GM18868 (cell line): ENCODE measurements around the gene SRGAP1.
"Not testable (repeated sequence)": the region's sequence is repeated elsewhere in the genome, so short reads cannot be mapped to it uniquely, and the experiment has no call there.

ENCODE experiments used
- ATAC-seq: cut with Tn5 transposase; IDR thresholded peaks from one replicate; pipeline ENCODE4 v1.9.1; 2021; ENCODE audit warnings: mild to moderate bottlenecking, moderate library complexity; ENCODE audit not compliant: unreplicated experiment

Gene SRGAP1

DNA sequence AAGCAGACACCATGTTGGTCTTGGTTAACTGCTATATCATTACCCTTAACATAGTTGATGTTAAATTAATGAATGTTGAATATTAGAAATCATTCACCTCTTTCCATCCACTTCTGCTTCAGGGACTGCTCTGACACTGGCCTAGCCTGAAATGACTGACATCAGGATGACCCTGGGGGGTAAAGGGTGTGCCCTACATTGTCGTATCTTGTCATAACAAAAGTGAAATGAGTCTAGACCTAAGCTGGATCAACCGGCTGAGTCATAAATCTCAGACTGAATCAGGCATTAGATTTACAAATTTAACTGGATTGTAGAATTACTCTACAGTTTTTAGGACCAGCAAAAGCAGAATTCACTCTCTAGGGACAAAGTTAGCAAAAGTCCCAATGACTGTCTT, 342.3 kb downstream of the SRGAP1 start:
- ATAC-seq = peak; percentile 57

DNA sequence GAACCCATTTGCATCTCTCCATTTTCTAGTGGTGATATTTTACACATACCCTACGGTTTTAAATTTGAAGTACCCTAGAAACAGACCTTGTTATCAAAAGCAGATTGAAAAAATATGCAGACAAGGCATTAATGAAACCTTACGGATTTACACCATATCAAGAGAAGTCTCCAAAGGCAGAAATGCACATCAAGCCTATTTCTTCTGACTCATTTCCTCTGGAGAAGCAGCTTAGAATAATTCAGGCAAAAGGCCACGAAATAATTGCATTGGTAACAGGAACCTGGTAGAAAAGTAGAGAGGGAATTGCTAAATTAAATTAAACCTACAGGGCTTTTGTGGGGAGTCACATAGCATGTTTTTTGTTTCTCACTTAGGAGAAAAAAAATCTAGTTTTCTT, 342.9 kb downstream of the SRGAP1 start:
- ATAC-seq = no peak

DNA sequence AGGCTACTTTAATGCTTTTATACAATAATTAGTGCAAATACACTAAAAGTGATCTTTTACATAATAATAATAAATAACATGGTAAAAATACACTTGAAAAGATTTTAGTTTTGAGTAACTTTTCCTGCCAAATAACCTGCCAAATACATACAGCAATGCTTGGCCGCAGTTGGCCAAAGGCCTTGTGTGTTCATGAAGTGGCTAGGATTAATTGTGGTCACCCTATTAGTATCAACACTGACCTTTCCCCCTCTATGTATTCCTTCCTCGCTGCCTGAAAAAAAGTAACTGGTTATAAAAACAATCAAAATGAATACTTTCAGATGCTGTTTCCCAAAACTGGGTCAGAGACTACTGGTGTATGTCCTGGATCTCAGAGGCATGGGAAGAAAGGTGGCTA, 343.3 kb downstream of the SRGAP1 start:
- ATAC-seq = no peak

DNA sequence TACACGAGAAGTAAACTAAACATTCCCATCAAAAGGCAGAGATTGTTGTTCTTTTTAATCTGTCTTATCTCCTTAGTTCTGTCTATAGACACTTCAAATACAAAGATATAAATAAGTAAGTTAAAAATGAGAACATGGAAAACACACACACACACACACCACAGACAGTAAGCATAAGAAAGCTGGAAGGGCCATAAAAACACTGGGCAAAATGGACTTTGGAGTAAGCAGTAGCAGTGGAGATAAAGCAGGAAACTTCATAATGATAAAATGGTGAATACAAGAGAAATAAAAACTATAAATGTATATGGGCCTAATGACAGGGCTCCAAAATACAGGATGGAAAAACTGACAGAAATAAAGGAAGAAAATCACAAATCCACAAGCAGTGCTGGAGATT, 345.0 kb downstream of the SRGAP1 start:
- ATAC-seq = no peak

DNA sequence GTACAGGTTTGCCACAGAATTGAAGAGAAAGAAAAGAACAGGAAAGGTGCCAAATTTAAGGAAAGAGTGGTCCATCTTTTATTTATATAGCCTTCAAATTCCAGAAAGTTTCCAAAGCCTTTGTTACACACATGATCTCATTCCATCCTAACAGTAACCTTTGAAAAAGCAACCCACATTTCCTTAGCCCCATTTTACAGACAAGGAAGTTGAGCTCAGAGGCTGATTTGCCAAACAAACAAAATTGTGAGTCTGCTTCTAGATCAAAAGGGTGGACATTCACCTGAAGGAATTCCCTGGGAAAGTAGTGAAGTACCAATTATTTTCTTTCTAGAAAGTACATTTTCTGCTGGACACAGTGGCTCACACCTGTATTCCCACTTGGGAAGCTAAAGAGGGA, 345.6 kb downstream of the SRGAP1 start:
- ATAC-seq = no peak

DNA sequence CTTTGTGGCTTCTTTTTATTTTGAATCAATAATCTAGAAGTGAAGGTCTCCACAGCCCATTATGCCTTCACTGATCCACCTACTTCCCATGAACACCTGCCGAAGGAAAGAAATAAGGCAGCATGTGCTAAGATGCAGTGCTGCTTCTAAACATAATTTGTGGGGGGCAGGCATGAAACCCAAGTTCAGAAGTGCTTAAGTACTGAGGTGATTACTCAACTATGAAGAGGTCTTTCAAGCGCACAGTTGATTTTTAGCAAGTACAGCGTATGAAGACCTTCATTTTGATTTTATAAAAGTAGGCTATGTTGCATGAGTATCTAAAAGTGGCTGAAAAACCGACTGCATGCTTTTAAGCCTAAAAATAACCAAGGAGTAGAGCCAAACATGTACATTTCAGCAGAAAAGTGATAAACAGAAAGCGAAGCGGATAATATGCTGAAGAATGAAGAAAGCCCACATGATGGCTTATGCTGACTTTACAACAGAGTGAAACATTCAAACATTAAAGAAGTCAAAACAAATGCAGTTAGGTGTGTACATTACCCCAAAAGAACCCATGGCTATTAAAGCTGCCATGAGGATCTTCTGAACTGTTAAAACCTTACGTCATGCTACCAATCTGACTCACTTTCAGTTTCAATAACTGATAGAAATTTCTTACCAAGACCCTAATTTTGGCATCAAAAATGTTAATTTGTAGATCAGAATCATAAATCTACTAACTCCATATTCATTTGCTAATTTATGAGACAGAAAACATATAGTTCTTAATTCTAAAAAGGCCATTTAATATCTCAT, 348.3 kb downstream of the SRGAP1 start:
- peak; percentile 99 for ATAC-seq

DNA sequence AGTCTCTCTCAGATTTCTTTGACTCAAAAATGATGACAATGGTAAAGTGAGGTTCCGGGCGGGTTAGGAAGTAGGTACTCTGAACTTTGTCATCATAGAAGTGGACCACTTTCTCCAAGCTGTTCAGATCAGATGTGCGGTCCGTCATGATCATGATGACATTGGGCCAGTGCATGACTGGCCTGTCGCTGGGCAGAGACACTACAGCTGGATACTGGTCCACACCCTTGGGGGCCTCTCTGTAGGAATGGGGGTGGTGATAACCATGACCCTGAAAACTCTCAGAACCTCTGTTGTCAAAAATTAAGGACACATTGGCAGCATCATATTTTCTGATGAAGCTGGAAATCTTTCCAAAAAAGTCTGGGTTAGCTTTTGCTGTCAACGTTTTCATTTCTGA, 349.4 kb downstream of the SRGAP1 start:
- no peak for ATAC-seq

DNA sequence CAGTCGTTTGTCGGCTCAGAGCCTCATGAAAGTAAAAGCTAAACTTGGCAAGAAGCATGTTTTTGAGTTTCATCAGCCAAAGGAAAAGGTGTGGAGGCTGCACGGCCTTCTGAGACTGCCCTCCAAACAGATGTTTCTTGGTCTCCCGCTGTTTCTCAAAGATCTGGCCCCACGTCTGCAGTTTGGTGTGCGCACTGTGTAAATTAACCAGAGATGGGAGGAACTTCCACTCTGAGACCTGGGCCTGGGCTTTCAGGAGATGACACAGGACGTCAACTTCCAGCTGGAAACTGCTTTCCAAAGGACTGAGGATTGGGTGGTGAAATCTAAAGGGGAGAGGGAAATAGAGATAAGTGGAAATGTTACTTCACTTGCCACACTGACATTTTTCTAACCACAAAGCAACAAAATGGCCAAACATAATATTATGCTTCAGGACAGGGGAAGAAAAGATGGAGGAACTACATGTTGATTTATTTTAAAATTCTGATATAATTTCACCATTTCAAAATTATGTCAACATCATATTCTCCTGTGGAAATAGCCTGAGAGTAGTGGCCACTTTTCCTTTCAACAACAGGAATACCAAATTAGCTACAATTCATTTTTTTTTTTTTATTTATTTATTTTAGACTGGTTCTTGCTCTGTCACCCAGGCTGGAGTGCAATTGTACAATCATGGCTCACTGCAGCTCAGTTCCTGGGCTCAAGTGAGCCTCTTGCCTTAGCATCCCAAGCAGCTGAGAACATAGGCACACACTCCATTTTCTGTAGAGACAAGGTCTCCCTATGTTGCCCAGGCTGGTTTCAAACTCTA, 350.0 kb downstream of the SRGAP1 start:
- ATAC-seq = no peak

DNA sequence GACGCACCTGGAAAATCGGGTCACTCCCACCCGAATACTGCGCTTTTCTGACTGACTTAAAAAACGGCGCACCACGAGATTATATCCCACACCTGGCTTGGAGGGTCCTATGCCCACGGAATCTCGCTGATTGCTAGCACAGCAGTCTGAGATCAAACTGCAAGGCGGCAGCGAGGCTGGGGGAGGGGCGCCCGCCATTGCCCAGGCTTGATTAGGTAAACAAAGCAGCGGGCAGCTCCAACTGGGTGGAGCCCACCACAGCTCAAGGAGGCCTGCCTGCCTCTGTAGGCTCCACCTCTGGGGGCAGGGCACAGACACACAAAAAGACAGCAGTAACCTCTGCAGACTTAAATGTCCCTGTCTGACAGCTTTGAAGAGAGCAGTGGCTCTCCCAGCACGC, 351.3 kb downstream of the SRGAP1 start:
- ATAC-seq = not testable (repeated sequence)

DNA sequence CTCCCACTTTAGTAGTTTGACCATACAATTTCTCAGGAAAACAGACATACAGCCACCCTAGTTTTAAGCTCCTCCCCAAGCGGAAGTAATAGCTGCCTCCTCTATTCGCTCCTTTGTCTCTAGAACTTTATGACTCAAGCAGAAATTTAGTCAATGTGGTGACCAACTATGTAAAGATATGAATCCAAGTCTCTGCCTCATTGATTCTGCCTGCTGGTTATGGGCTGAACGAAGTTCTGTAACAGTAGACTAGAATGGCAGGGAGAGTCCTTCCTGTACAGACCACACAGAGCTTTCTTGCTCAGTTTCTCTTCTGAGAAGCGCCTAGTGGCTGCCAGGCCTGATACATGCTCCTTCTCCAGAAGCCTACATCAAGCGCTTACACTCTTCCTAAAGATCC, 358.5 kb downstream of the SRGAP1 start:
- ATAC-seq = no peak

DNA sequence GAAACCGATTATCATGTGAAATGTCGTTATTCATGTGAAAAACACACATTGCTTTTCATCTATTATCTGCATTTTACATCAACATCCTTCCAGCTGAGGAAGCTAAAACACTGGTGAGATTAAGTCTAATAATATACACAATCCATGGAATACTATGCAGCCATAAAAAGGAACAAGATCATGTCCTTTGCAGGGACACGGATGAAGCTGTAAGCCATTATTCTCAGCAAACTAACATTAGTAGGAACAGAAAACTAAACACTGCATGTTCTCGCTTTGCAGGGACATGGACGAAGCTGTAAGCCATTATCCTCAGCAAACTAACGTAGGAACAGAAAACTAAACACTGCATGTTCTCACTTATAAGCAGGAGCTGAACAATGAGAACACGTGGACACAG, 359.3 kb downstream of the SRGAP1 start:
- ATAC-seq = no peak

DNA sequence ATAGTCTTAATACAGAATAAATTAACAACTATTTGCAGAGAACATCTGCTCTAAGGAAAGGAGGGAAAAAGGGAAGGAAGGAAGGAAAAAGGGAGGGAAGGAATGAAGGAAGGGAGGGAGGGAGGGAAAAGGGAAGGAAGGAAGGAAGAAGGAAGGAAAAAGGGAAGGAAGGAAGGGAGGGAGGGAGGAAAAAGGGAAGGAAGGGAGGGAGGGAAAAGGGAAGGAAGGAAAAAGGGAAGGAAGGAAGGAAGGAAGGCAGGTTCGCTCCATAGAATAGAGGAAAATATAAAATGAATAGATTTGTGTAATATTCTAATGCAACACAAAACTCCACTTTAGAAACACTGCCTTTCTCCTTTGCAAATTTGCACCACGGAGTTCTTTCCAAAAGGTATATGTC, 361.0 kb downstream of the SRGAP1 start:
- ATAC-seq = no peak

DNA sequence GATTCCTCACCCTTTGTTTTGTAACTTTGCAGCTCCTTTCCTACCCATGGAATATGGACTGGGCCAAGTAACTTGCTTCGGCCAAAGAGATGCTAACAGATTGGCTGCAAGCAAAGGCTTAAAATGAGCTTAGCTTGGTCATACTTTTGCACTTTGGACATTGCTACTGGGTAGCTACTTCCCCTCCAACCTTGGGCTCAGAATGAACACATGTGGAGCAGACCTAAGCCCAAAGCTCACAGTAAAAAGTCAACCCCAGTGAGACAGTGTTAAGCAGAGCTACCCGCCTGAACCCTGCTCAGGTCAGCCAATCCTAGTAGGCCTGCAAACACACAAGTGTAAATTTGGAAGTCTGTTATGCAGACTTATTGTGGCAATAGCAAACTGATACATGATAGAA, 363.0 kb downstream of the SRGAP1 start:
- no peak for ATAC-seq
